Neuronal stem cell (in vitro differentiated cells): ENCODE results near the gene BNIPL.

Source experiments
- DNase-seq: peaks from one replicate; pipeline ENCODE4 v3.0.0-alpha.2; 2013; ENCODE audit warnings: low spot score
- H2AFZ ChIP-seq: one replicate; pipeline ENCODE4 v1.6.1; 2013; ENCODE audit warnings: mild to moderate bottlenecking, low read length, inconsistent platforms
- H2AK5ac ChIP-seq: 2 replicates; pipeline ENCODE4 v1.6.1; 2013; ENCODE audit warnings: low read depth, mild to moderate bottlenecking, inconsistent platforms, low read length, moderate library complexity, mixed read lengths
- H2BK120ac ChIP-seq: 2 replicates; pipeline ENCODE4 v1.6.1; 2013; ENCODE audit warnings: low read depth, mild to moderate bottlenecking, inconsistent platforms, low read length, moderate library complexity, mixed read lengths
- H2BK12ac ChIP-seq: one replicate; pipeline ENCODE4 v1.6.1; 2013; ENCODE audit warnings: low read length, inconsistent platforms
- H2BK15ac ChIP-seq: 2 replicates; pipeline ENCODE4 v1.6.1; 2013; ENCODE audit warnings: mild to moderate bottlenecking, low read length, inconsistent platforms, mixed read lengths
- H2BK5ac ChIP-seq: one replicate; pipeline ENCODE4 v1.6.1; 2013; ENCODE audit warnings: inconsistent platforms, mild to moderate bottlenecking, low read length, moderate library complexity
- H3K14ac ChIP-seq: one replicate; pipeline ENCODE4 v1.6.1; 2013; ENCODE audit warnings: low read length, inconsistent platforms
- H3K18ac ChIP-seq: 2 replicates; pipeline ENCODE4 v1.6.1; 2013; ENCODE audit warnings: low read length, inconsistent platforms
- H3K23ac ChIP-seq: 2 replicates; pipeline ENCODE4 v1.6.1; 2013; ENCODE audit warnings: low read depth, mild to moderate bottlenecking, mixed read lengths, low read length, inconsistent platforms; ENCODE audit not compliant: poor library complexity
- H3K27ac ChIP-seq: replicated peaks from 3 replicates; pipeline ENCODE4 v1.5.1; 2013; ENCODE audit warnings: low read length, inconsistent platforms
- H3K27me3 ChIP-seq, 3 experiments: 2 replicates each; pipeline ENCODE4 v1.6.1; 2013; ENCODE audit warnings: low read length in 3 of 3, mild to moderate bottlenecking in 2 of 3, inconsistent platforms in 1 of 3, low read depth in 1 of 3, mixed read lengths in 1 of 3, moderate library complexity in 1 of 3; ENCODE audit not compliant: control insufficient read depth in 3 of 3, insufficient read depth in 3 of 3
- H3K36me3 ChIP-seq, 2 donors: replicated peaks in 1 of 2; 2 replicates each; pipeline ENCODE4 v1.6.1; 2013; ENCODE audit warnings: low read length in 2 of 2; ENCODE audit not compliant: control insufficient read depth in 2 of 2, insufficient read depth in 2 of 2
- H3K4ac ChIP-seq: 2 replicates; pipeline ENCODE4 v1.6.1; 2013; ENCODE audit warnings: inconsistent platforms, mild to moderate bottlenecking, low read length, moderate library complexity
- H3K4me1 ChIP-seq, 2 donors: 1 replicate in 1 of 2; 2 replicates in 1 of 2; pipeline ENCODE4 v1.6.1; 2013; ENCODE audit warnings: low read length in 2 of 2, low read depth in 1 of 2; ENCODE audit not compliant: control insufficient read depth in 2 of 2, insufficient read depth in 1 of 2
- H3K4me2 ChIP-seq: one replicate; pipeline ENCODE4 v1.6.1; 2013; ENCODE audit warnings: mild to moderate bottlenecking, low read length, inconsistent platforms; ENCODE audit not compliant: insufficient read depth, poor library complexity, severe bottlenecking
- H3K4me3 ChIP-seq, 2 donors: 2 replicates each; pipeline ENCODE4 v1.5.1; 2013; ENCODE audit warnings: low read length in 2 of 2, mild to moderate bottlenecking in 2 of 2, inconsistent platforms in 1 of 2, moderate library complexity in 1 of 2
- H3K79me1 ChIP-seq: one replicate; pipeline ENCODE4 v1.6.1; 2013; ENCODE audit warnings: low read depth, mild to moderate bottlenecking, inconsistent platforms, low read length, moderate library complexity
- H3K9ac ChIP-seq: one replicate; pipeline ENCODE4 v1.6.1; 2013; ENCODE audit warnings: mild to moderate bottlenecking, low read depth, low read length, inconsistent platforms; ENCODE audit not compliant: poor library complexity
- H3K9me3 ChIP-seq, 2 donors: replicated peaks in 1 of 2; 2 replicates each; pipeline versions ENCODE3 to v1.6.1; 2013; ENCODE audit warnings: low read length in 2 of 2, mild to moderate bottlenecking in 2 of 2, inconsistent platforms in 1 of 2, low read depth in 1 of 2, mixed read lengths in 1 of 2, moderate library complexity in 1 of 2; ENCODE audit not compliant: control insufficient read depth in 2 of 2, insufficient read depth in 1 of 2
- H4K8ac ChIP-seq: one replicate; pipeline ENCODE4 v1.6.1; 2013; ENCODE audit warnings: low read depth, mild to moderate bottlenecking, inconsistent platforms, low read length, moderate library complexity
- H4K91ac ChIP-seq: one replicate; pipeline ENCODE4 v1.6.1; 2013; ENCODE audit warnings: low read length, low read depth, mild to moderate bottlenecking, inconsistent platforms; ENCODE audit not compliant: poor library complexity
- WGBS, 2 donors: extraction: QIAGEN DNeasy Blood & Tissue Kit; methylation state at CpG; one replicate each; pipeline ENCODE4 v1.1.7; 2013; ENCODE audit warnings: missing lambda C conversion rate in 2 of 2, mixed read lengths in 1 of 2; ENCODE audit not compliant: insufficient read length in 2 of 2, insufficient replicate concordance in 1 of 2; ENCODE audit errors: extremely low coverage in 2 of 2; 5-methylcytosine and 5-hydroxymethylcytosine counted together

Gene BNIPL

DNA sequence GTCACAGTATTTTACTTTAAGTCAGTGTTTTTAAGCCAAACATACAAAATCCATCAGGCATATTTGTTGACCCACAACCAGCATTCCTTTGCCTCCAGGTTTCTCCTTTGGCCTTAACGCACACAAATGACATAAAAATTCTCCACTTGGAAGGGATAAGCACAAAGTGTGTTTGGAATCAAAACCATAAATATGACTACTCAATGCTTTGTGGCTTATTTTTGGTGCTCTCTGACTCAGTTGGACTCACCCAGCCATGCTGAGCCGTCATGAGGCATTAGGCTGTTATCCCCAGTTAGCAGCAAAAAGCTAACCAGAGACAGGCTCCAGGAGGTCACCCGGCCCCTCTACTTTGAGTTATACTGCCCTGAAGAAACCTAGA, 27.2 kb upstream of the BNIPL start:
- no peak overlapping the region for H4K91ac ChIP-seq
- no CpG with 5 or more reads among the region's 3 CpGs for WGBS, 2 donors
- H3K4me1 ChIP-seq = peaks cover 12 to 16% of the 10 kb centered on the region in 2 donors

DNA sequence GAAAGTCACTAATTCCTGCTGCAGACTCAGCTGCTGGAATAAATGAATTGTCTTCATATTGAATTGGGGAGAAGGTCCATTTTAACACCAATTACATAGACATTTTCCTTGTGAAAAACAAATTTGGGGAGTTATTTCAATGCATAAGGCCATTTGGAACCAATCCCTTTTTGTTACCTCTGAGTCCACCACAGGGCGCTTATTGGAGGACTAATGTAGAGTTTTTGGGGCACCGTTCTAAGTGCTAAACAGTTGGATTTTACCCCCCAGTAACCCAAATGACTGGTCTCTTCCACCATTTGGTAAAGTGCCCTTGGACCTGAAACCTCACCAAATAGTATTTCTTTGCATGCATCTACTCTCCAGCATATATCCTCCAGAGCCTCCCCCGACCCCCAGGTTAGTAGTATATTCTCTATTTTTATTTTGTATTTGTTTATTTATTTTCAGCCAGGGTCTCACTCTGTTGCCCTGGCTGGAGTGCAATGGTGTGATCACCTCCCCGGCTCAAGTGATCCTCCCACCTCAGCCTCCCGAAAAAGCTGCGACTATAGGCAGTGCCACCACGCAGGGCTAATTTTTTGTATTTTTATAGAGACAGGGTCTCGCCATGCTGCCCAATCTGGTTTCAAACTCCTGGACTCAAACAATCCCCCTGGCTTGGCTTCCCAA, 26.6 kb upstream of the BNIPL start:
- Histone ChIP-seq H3K4me2 (no peak overlapping the region), H3K23ac (no peak overlapping the region), H3K18ac (no peak overlapping the region), H3K27me3 (no peaks in the 10 kb centered on the region), H2BK5ac (no peak overlapping the region), H2BK120ac (no peak overlapping the region), H3K9me3 (no peaks in the 10 kb centered on the region), H2BK12ac (no peak overlapping the region), H3K27ac (no peak overlapping the region), H2BK15ac (no peak overlapping the region), H3K9ac (no peak overlapping the region), H3K4ac (no peak overlapping the region), H3K4me1 (peaks cover 12 to 16% of the 10 kb centered on the region in 2 donors), H4K91ac (no peak overlapping the region), H3K79me1 (peaks cover 4% of the 10 kb centered on the region), H3K36me3 (no peaks in the 10 kb centered on the region), H3K14ac (no peak overlapping the region), H2AFZ (no peak overlapping the region), H2AK5ac (no peak overlapping the region), H4K8ac (no peak overlapping the region), H3K4me3 (no peak overlapping the region)
- no CpG with 5 or more reads among the region's 8 CpGs for WGBS, 2 donors
- no peak for DNase-seq

More for the DNA sequence above, 27.2 kb upstream of the BNIPL start:
- H3K4me2 ChIP-seq = peak overlapping the region; percentile 77
- H2AFZ ChIP-seq = peak overlapping the region; percentile 92
- H3K27ac ChIP-seq = no peak overlapping the region
- H2BK5ac ChIP-seq = no peak overlapping the region
- peak overlapping the region; percentile 84 to 90 for H3K4me3 ChIP-seq
- H3K14ac ChIP-seq = no peak overlapping the region
- H2BK12ac ChIP-seq = no peak overlapping the region
- no peak overlapping the region for H3K18ac ChIP-seq
- no peaks in the 10 kb centered on the region for H3K9me3 ChIP-seq
- H3K23ac ChIP-seq = no peak overlapping the region
- no peak overlapping the region for H3K9ac ChIP-seq
- no peak overlapping the region for H2BK15ac ChIP-seq
- no peak for DNase-seq
- peaks cover 4% of the 10 kb centered on the region for H3K79me1 ChIP-seq
- H3K36me3 ChIP-seq = no peaks in the 10 kb centered on the region
- H3K27me3 ChIP-seq = no peaks in the 10 kb centered on the region
- H4K8ac ChIP-seq = no peak overlapping the region
- no peak overlapping the region for H3K4ac ChIP-seq
- H2AK5ac ChIP-seq = no peak overlapping the region
- no peak overlapping the region for H2BK120ac ChIP-seq

DNA sequence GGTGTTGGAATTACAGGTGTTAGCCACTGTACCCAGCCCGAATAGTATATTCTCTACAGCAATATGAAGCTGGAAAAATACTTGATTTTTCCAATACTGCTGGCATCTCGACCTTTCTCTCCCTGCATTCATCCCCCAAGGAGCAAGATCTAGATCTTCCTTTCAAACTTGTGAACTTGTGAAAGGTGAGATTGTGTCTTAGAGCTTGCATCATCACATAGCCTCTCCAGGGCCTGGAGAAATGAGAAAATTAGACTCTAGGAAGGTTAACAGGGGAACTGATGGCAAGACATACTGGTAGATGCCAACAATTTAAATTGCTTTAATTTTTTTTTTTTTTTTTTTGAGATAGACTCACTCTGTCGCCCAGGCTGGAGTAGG, 26.1 kb upstream of the BNIPL start:
- no peak for DNase-seq
- Histone ChIP-seq H3K9ac (no peak overlapping the region), H3K23ac (no peak overlapping the region), H3K27ac (no peak overlapping the region), H3K14ac (no peak overlapping the region), H3K79me1 (peaks cover 4% of the 10 kb centered on the region), H3K27me3 (no peaks in the 10 kb centered on the region), H2BK12ac (no peak overlapping the region), H2BK5ac (no peak overlapping the region), H2AFZ (no peak overlapping the region), H3K18ac (no peak overlapping the region), H3K4me2 (no peak overlapping the region), H3K4me3 (no peak overlapping the region), H3K4me1 (peaks cover 12 to 16% of the 10 kb centered on the region in 2 donors), H3K36me3 (no peaks in the 10 kb centered on the region), H3K4ac (no peak overlapping the region), H4K8ac (no peak overlapping the region), H2BK15ac (no peak overlapping the region), H3K9me3 (no peaks in the 10 kb centered on the region), H2AK5ac (no peak overlapping the region), H2BK120ac (no peak overlapping the region), H4K91ac (no peak overlapping the region)
- WGBS, 2 donors = no CpG with 5 or more reads among the region's 3 CpGs

DNA sequence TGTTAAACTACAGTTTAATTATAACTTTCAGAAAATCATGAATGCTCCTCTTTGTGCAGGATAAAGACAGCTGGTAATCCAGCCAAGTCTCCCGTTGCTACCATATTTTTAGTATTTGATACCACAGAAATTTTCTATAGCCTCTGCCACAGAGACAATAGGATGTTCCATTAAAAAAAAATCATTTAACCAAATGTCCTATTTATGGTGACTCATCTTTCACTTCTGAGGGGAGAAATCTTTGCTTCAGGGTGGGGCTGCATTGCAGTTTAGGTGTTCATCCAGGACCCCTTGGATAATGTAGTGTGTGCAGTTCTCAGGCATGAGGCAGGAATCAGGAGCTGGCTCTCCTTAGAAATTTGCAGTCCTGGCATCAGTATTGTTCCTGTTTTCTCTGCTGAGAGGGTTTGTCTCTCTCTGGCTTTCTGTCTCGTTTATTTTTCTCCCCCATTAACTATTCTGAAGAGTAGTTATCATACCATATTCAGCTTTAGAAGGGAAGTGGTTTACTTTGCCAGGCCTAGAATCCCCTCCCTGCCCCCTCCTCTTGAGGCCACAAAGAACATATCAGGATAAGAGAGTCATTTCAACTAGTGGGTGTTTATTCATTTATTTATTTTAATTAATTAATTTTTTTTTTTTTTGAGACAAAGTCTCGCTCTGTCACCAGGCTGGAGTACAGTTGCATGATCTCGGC, 25.1 kb upstream of the BNIPL start:
- H2BK5ac ChIP-seq = no peak overlapping the region
- no peak overlapping the region for H2BK15ac ChIP-seq
- no peak overlapping the region for H3K4me2 ChIP-seq
- no peak overlapping the region for H2BK12ac ChIP-seq
- no peak overlapping the region for H3K23ac ChIP-seq
- no peak overlapping the region for H4K91ac ChIP-seq
- DNase-seq = no peak
- no peak overlapping the region for H2AFZ ChIP-seq
- no peak overlapping the region for H3K9ac ChIP-seq
- H4K8ac ChIP-seq = no peak overlapping the region
- no CpG with 5 or more reads among the region's 4 CpGs for WGBS, 2 donors
- no peak overlapping the region for H2AK5ac ChIP-seq
- H3K27me3 ChIP-seq = no peaks in the 10 kb centered on the region
- no peak overlapping the region for H3K14ac ChIP-seq
- H3K9me3 ChIP-seq = no peaks in the 10 kb centered on the region
- no peak overlapping the region for H3K27ac ChIP-seq
- no peaks in the 10 kb centered on the region for H3K36me3 ChIP-seq
- peaks cover 4% of the 10 kb centered on the region for H3K79me1 ChIP-seq
- H3K4me1 ChIP-seq = peaks cover 8 to 11% of the 10 kb centered on the region in 2 donors
- H3K4ac ChIP-seq = no peak overlapping the region
- H3K18ac ChIP-seq = no peak overlapping the region
- no peak overlapping the region for H3K4me3 ChIP-seq
- H2BK120ac ChIP-seq = no peak overlapping the region
